HG03095 (cell line): Measurements from ENCODE around the gene MINDY2.
"Not testable (repeated sequence)": the region's sequence is repeated elsewhere in the genome, so short reads cannot be mapped to it uniquely, and the experiment has no call there.

Experiments
- ATAC-seq: cut with Tn5 transposase; IDR thresholded peaks from one replicate; pipeline ENCODE4 v1.9.1; 2021; ENCODE audit warnings: moderate library complexity; ENCODE audit not compliant: unreplicated experiment

Gene MINDY2

GRCh38 chr15:58877999-58878825 is 107.1 kb downstream of the MINDY2 start:
- no peak for ATAC-seq

GRCh38 chr15:58880320-58880719 is 109.2 kb downstream of the MINDY2 start:
- ATAC-seq: no peak

GRCh38 chr15:58882243-58882642 is 111.1 kb downstream of the MINDY2 start:
- ATAC-seq: no peak

GRCh38 chr15:58883926-58884325 is 112.8 kb downstream of the MINDY2 start:
- not testable (repeated sequence) for ATAC-seq

GRCh38 chr15:58886921-58887320 is 115.8 kb downstream of the MINDY2 start:
- ATAC-seq: no peak

GRCh38 chr15:58889363-58889762 is 118.3 kb downstream of the MINDY2 start:
- no peak for ATAC-seq

GRCh38 chr15:58898150-58898680 is 127.1 kb downstream of the MINDY2 start:
- no peak for ATAC-seq

- no peak for ATAC-seq
Observed at GRCh38 chr15:58900631-58901030, 129.5 kb downstream of the MINDY2 start.

- no peak for ATAC-seq
Observed at GRCh38 chr15:58908550-58909309, 137.6 kb downstream of the MINDY2 start.

- no peak for ATAC-seq
Observed at GRCh38 chr15:58909616-58910015, 138.5 kb downstream of the MINDY2 start.

GRCh38 chr15:58910456-58910855 is 139.4 kb downstream of the MINDY2 start:
- ATAC-seq: no peak
